ENCODE data around the gene GJA5.

The GJA5 gene

GRCh38 chr1:147798731-147799130 is 38.3 kb upstream of the GJA5 start:
- in situ Hi-C loops (cut with MboI; ENCODE audit: low pct_unique_long_range_greater_than_20kb, low sequenced_read_pairs, unreplicated experiment), result no loop called here
- no peak for DNase-seq (ENCODE audit: low spot score)
- no peak for TF ChIP-seq CTCF (IDR thresholded peaks at IDR 0.05; ENCODE audit: extremely low read depth, insufficient read depth, missing control alignments)

- DNase-seq (ENCODE audit: low spot score), result no peak
- in situ Hi-C loops (cut with MboI; ENCODE audit: low pct_unique_long_range_greater_than_20kb, low sequenced_read_pairs, unreplicated experiment), result no loop called here
- no peak for TF ChIP-seq CTCF (IDR thresholded peaks at IDR 0.05; ENCODE audit: extremely low read depth, insufficient read depth, missing control alignments)
Observed at GRCh38 chr1:147794570-147794969, 34.2 kb upstream of the GJA5 start.

GRCh38 chr1:147791876-147792275 is 31.5 kb upstream of the GJA5 start:
- in situ Hi-C loops (cut with MboI; ENCODE audit: low pct_unique_long_range_greater_than_20kb, low sequenced_read_pairs, unreplicated experiment), result no loop called here
- no peak for TF ChIP-seq CTCF (IDR thresholded peaks at IDR 0.05; ENCODE audit: extremely low read depth, insufficient read depth, missing control alignments)
- no peak for DNase-seq (ENCODE audit: low spot score)

GRCh38 chr1:147787765-147788164 is 27.4 kb upstream of the GJA5 start:
- TF ChIP-seq CTCF (IDR thresholded peaks at IDR 0.05; ENCODE audit: extremely low read depth, insufficient read depth, missing control alignments), result no peak

GRCh38 chr1:147786536-147786935 is 26.1 kb upstream of the GJA5 start:
- no peak for TF ChIP-seq CTCF (IDR thresholded peaks at IDR 0.05; ENCODE audit: extremely low read depth, insufficient read depth, missing control alignments)
- in situ Hi-C loops (cut with MboI; ENCODE audit: low pct_unique_long_range_greater_than_20kb, low sequenced_read_pairs, unreplicated experiment), result no loop called here
- no peak for DNase-seq (ENCODE audit: low spot score)

More at GRCh38 chr1:147787765-147788164, 27.4 kb upstream of the GJA5 start:
- in situ Hi-C loops (cut with MboI; ENCODE audit: low pct_unique_long_range_greater_than_20kb, low sequenced_read_pairs, unreplicated experiment), result no loop called here
- no peak for DNase-seq (ENCODE audit: low spot score)

- no peak for DNase-seq (ENCODE audit: low spot score)
- in situ Hi-C loops (cut with MboI; ENCODE audit: low pct_unique_long_range_greater_than_20kb, low sequenced_read_pairs, unreplicated experiment), result no loop called here
- no peak for TF ChIP-seq CTCF (IDR thresholded peaks at IDR 0.05; ENCODE audit: extremely low read depth, insufficient read depth, missing control alignments)
Observed at GRCh38 chr1:147785794-147786506, 25.5 kb upstream of the GJA5 start.

Measured in GM13977 (cell line).